Epithelial cell of proximal tubule (primary cell): Measurements from ENCODE around the gene GNG8. TPM values are rescaled to one million over a fixed set of nuclear protein-coding genes. Genes with fewer than 3 reads are reported as not detected.

Experiments
- DNase-seq: peaks from one replicate; pipeline ENCODE4 v3.0.0-alpha.2; 2011; ENCODE audit warnings: low read depth
- H3K4me3 ChIP-seq: 2 replicates; pipeline ENCODE4 v1.5.1; 2011; ENCODE audit warnings: low read depth, mild to moderate bottlenecking, low read length
- CTCF ChIP-seq: conservative IDR thresholded peaks from 2 replicates; pipeline ENCODE4 v1.5.1; 2012; ENCODE audit warnings: low read depth, mild to moderate bottlenecking, low read length
- total RNA-seq: library from RNA; depleted of rRNA; stranded (reverse); fragments of >200 nt; gene quantifications from 2 replicates; pipeline ENCODE4 v1.2.3, GENCODE V29; 2015

Gene GNG8
- total RNA-seq, 1 donor from 2014 or later: not detected

GRCh38 chr19:46596008-46596407 lies 40.0 kb downstream of the GNG8 start:
- no peak for TF ChIP-seq CTCF
- no peak overlapping the region for H3K4me3 ChIP-seq
- no peak for DNase-seq

- no peak for TF ChIP-seq CTCF
- DNase-seq: no peak
- no peak overlapping the region for H3K4me3 ChIP-seq
These were observed 44.1 kb downstream of the GNG8 start for GRCh38 chr19:46591870-46592269.

GRCh38 chr19:46591254-46591653 lies 44.7 kb downstream of the GNG8 start:
- no peak for DNase-seq
- no peak overlapping the region for H3K4me3 ChIP-seq
- no peak for TF ChIP-seq CTCF

- DNase-seq: no peak
- H3K4me3 ChIP-seq: no peak overlapping the region
- TF ChIP-seq CTCF: no peak
These were observed 48.1 kb downstream of the GNG8 start for GRCh38 chr19:46587861-46588260.

- H3K4me3 ChIP-seq: no peak overlapping the region
- DNase-seq: no peak
- no peak for TF ChIP-seq CTCF
These were observed 49.7 kb downstream of the GNG8 start for GRCh38 chr19:46586294-46586693.

- no peak for DNase-seq
These were observed 50.5 kb downstream of the GNG8 start for GRCh38 chr19:46585539-46585938.

More at GRCh38 chr19:46585539-46585938, 50.5 kb downstream of the GNG8 start:
- no peak overlapping the region for H3K4me3 ChIP-seq
- TF ChIP-seq CTCF: no peak

Other genes with a start within 250 kb of the GNG8 start
- 14.0 and 14.1 TPM in 2 replicates for gene CCDC8, start 222.6 kb downstream of the GNG8 start, total RNA-seq
- 0.14 TPM in 1 of 2 replicates, not detected in the other for gene PNMA8C, start 207.3 kb downstream of the GNG8 start, total RNA-seq
- 4.3 and 7.4 TPM in 2 replicates for gene PNMA8A, start 164.6 kb downstream of the GNG8 start, total RNA-seq
- 0.36 and 0.92 TPM in 2 replicates for gene PNMA8B, start 140.3 kb downstream of the GNG8 start, total RNA-seq
- 181 and 304 TPM in 2 replicates for gene CALM3, start 34.9 kb downstream of the GNG8 start, total RNA-seq
- gene PTGIR, start 11.1 kb downstream of the GNG8 start, total RNA-seq: 0.07 and 0.58 TPM in 2 replicates
- not detected in 2 replicates for gene DACT3, start 25.0 kb upstream of the GNG8 start, total RNA-seq
- gene PRKD2, start 80.9 kb upstream of the GNG8 start, total RNA-seq: 28.4 and 36.8 TPM in 2 replicates
- gene FKRP, start 109.9 kb upstream of the GNG8 start, total RNA-seq: 20.3 and 27.8 TPM in 2 replicates
- 62.1 and 95.0 TPM in 2 replicates for gene STRN4, start 110.2 kb upstream of the GNG8 start, total RNA-seq
- gene SLC1A5, start 152.4 kb upstream of the GNG8 start, total RNA-seq: 85.1 and 197 TPM in 2 replicates
- gene AP2S1, start 214.6 kb upstream of the GNG8 start, total RNA-seq: 172 and 288 TPM in 2 replicates
- 19.4 and 21.7 TPM in 2 replicates for gene ARHGAP35, start 224.8 kb upstream of the GNG8 start, total RNA-seq